HEK293 (cell line): Measurements from ENCODE around the gene HYAL4.

Experiments used
- CTCF ChIA-PET: fragments of 350-600 bp; formaldehyde crosslinking; extraction: SDS; loops from one replicate; lab custom pipeline; 2021; ENCODE audit warnings: antibody characterized with exemption; lab: Yijun Ruan, JAX
- POLR2A ChIA-PET: fragments of 300-600 bp; formaldehyde crosslinking; extraction: SDS; loops from one replicate; lab custom pipeline; 2020; ENCODE audit warnings: antibody characterized with exemption, inconsistent platforms; lab: Yijun Ruan, JAX
- H3K27ac ChIP-seq: fragments of 200-500 bp; sonication (Bioruptor generic); 2 replicates; pipeline ENCODE4 v1.5.1; 2014; ENCODE audit warnings: low read depth, low read length, control low read depth, inconsistent platforms; ENCODE audit errors: extremely low read depth
- H3K36me3 ChIP-seq, 2 experiments: fragments of 200-500 bp in 1 of 2; sonication (Bioruptor generic) in 1 of 2; 1 replicate in 1 of 2; 2 replicates in 1 of 2; pipeline ENCODE4 v1.5.1; 2014 to 2017; ENCODE audit warnings: inconsistent platforms in 2 of 2, low read length in 2 of 2; ENCODE audit not compliant: control insufficient read depth in 2 of 2, insufficient read depth in 1 of 2
- H3K4me1 ChIP-seq: fragments of 200-500 bp; sonication (Bioruptor generic); 2 replicates; pipeline ENCODE4 v1.5.1; 2014; ENCODE audit warnings: mild to moderate bottlenecking, low read length, inconsistent platforms; ENCODE audit not compliant: control insufficient read depth, insufficient read depth
- H3K4me3 ChIP-seq: 2 replicates; pipeline ENCODE4 v1.5.1; 2011; ENCODE audit warnings: low read depth, mild to moderate bottlenecking, control low read depth, low read length, moderate library complexity
- H3K9me3 ChIP-seq: fragments of 200-500 bp; sonication (Bioruptor generic); 2 replicates; pipeline ENCODE4 v1.5.1; 2014; ENCODE audit warnings: low read depth, low read length, inconsistent platforms; ENCODE audit not compliant: control insufficient read depth, insufficient read depth
- BCL6B ChIP-seq: fragments of 450-650 bp; formaldehyde crosslinking; IDR thresholded peaks from 2 replicates; pipeline ENCODE4 v1.5.1; 2017; ENCODE audit warnings: missing biosample characterization, missing genetic modification characterization
- HIC1 ChIP-seq: fragments of 450-650 bp; formaldehyde crosslinking; IDR thresholded peaks from 2 replicates; pipeline ENCODE4 v1.5.1; 2016; ENCODE audit warnings: missing biosample characterization, missing genetic modification characterization
- SP3 ChIP-seq: fragments of 450-650 bp; formaldehyde crosslinking; IDR thresholded peaks from 2 replicates; pipeline ENCODE4 v1.5.1; 2016; ENCODE audit warnings: missing biosample characterization, missing genetic modification characterization
- ZNF133 ChIP-seq: fragments of 450-650 bp; formaldehyde crosslinking; IDR thresholded peaks from 2 replicates; pipeline ENCODE4 v1.5.1; 2016; ENCODE audit warnings: missing biosample characterization, missing genetic modification characterization
- ZNF146 ChIP-seq: fragments of 450-650 bp; formaldehyde crosslinking; IDR thresholded peaks from 2 replicates; pipeline ENCODE4 v1.5.1; 2016; ENCODE audit warnings: missing biosample characterization, missing genetic modification characterization
- ZNF174 ChIP-seq: fragments of 450-650 bp; formaldehyde crosslinking; IDR thresholded peaks from 2 replicates; pipeline ENCODE4 v1.5.0; 2017; ENCODE audit warnings: missing biosample characterization, mild to moderate bottlenecking, missing genetic modification characterization
- ZNF18 ChIP-seq: fragments of 450-650 bp; formaldehyde crosslinking; IDR thresholded peaks from 2 replicates; pipeline ENCODE4 v1.5.1; 2016; ENCODE audit warnings: missing biosample characterization, missing genetic modification characterization
- ZNF548 ChIP-seq: fragments of 450-650 bp; formaldehyde crosslinking; IDR thresholded peaks from 2 replicates; pipeline ENCODE4 v1.5.1; 2016; ENCODE audit warnings: missing biosample characterization, missing genetic modification characterization
- ZNF596 ChIP-seq: fragments of 450-650 bp; IDR thresholded peaks from 2 replicates; pipeline ENCODE4 v1.5.0; 2018; ENCODE audit warnings: missing biosample characterization, mild to moderate bottlenecking, missing genetic modification characterization, moderate library complexity
- ZNF623 ChIP-seq: fragments of 450-650 bp; formaldehyde crosslinking; IDR thresholded peaks from 2 replicates; pipeline ENCODE4 v1.5.1; 2016; ENCODE audit warnings: missing biosample characterization, missing genetic modification characterization
- ZNF626 ChIP-seq: fragments of 450-650 bp; sonication (Bioruptor Pico); formaldehyde crosslinking; IDR thresholded peaks from 2 replicates; pipeline ENCODE4 v1.5.1; 2018; ENCODE audit warnings: missing biosample characterization, missing genetic modification characterization, inconsistent platforms
- TF ChIP-seq, protein P1 (sequence below): fragments of 450-650 bp; formaldehyde crosslinking; IDR thresholded peaks from 2 replicates; pipeline ENCODE4 v1.5.1; 2016; ENCODE audit warnings: missing biosample characterization, missing genetic modification characterization

The HYAL4 gene

DNA sequence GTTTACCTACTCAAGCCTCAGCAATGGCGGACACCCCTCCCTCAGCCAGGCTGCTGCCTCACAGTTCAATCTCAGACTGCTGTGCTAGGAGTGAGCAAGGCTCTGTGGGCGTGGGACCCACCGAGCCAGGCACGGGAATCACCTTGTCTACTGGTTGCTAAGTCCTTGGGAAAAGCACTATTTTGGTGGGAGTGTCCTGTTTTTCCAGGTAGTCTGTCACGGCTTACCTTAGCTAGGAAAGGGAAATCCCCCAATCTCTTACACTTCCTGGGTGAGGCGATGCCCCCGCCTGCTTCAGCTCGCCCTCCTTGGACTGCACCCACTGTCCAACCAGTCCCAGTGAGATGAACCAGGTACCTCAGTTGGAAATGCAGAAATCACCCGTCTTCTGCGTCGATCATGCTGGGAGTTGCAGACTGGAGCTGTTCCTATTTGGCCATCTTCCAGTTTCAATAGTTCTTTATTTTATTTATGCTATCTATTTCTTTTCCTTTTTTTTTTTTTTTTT lies at the start of gene HYAL4:
Gene HYAL4 (plus strand): TSS at position 458 of the 508 bp plus-strand sequence. CDS start 23,105 bp downstream, outside the sequence.
- no peaks in the 10 kb centered on the region for H3K4me1 ChIP-seq
- ChIA-PET CTCF (interaction anchor here (0.6 to 0.7 kb wide), 2 partner anchors 21 to 327 kb away, joined by 3 to 4 read pairs; no protein-coding TSS in a partner anchor), POLR2A (no interaction called here)
- H3K36me3 ChIP-seq: no peaks in the 10 kb centered on the region
- H3K27ac ChIP-seq: no peak within 1 kb of the TSS
- no peak within 1 kb of the TSS for H3K4me3 ChIP-seq
- TF ChIP-seq ZNF596 (tag by site-specific recombination): no peak
- TF ChIP-seq ZNF548: no peak
- TF ChIP-seq BCL6B (tag by site-specific recombination): no peak
- TF ChIP-seq ZNF133 (tag by site-specific recombination): no peak
- H3K9me3 ChIP-seq: no peaks in the 10 kb centered on the region

DNA sequence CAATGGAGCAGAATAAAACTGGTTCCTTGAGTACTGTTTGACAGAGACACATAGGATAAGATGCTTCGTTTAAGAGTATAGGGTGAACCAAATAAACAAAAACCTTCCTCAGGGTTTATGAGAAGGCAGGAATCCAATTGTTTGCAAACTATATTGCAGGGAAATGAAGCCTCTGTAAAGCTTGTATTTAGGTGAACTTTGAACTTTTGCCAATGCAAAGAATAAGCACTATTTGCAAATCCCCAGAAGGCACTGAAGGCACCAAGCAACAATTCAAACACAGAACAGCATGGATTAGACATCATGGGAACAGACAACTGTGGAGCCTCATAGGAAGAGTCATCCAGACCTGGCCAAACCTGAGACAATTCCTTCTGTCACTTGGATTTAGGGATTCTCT lies 49.1 kb upstream of the HYAL4 start:
- Histone ChIP-seq H3K4me1 (peaks cover 13% of the 10 kb centered on the region; the same call in 1 of the 2 replicates), H3K36me3 (no peaks in the 10 kb centered on the region), H3K9me3 (no peaks in the 10 kb centered on the region), H3K4me3 (no peak overlapping the region), H3K27ac (no peak overlapping the region)
- POLR2A ChIA-PET: no interaction called here
- TF ChIP-seq ZNF18 (tag by site-specific recombination) (no peak), SP3 (tag by site-specific recombination) (no peak), ZNF626 (no peak), HIC1 (tag by site-specific recombination) (no peak), ZNF174 (tag by site-specific recombination) (no peak)
- TF ChIP-seq, protein P1, sequence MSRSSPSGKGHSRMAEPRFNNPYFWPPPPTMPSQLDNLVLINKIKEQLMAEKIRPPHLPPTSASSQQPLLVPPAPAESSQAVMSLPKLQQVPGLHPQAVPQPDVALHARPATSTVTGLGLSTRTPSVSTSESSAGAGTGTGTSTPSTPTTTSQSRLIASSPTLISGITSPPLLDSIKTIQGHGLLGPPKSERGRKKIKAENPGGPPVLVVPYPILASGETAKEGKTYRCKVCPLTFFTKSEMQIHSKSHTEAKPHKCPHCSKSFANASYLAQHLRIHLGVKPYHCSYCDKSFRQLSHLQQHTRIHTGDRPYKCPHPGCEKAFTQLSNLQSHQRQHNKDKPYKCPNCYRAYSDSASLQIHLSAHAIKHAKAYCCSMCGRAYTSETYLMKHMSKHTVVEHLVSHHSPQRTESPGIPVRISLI: no peak
- CTCF ChIA-PET: interaction anchor here (4.3 to 5.3 kb wide), 2 partner anchors 69 to 76 kb away, joined by 73 to 74 read pairs; no protein-coding TSS in a partner anchor

DNA sequence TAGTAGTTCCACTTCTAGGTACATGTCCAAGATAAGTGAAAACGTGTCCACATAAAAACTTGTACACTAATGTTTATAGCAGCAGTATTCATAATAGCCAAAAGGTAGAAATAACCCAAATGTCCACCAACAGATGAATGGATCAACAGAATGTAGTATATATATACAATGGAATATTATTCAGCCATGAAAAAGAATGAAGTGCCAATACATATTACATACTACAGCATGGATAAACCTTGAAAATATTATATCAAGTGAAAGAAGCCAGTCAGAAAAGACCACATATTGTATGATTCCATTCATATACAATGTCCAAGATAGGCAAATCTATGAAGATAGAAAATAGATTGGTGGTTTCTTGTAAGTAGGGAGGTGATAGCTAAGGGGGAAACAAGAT lies 48.4 kb upstream of the HYAL4 start:
- Histone ChIP-seq H3K9me3 (no peaks in the 10 kb centered on the region), H3K4me3 (no peak overlapping the region), H3K4me1 (peaks cover 13% of the 10 kb centered on the region; the same call in 1 of the 2 replicates), H3K36me3 (no peaks in the 10 kb centered on the region), H3K27ac (no peak overlapping the region)
- CTCF ChIA-PET: interaction anchor here (0.6 to 5.3 kb wide), 7 partner anchors 8 to 114 kb away, joined by 3 to 74 read pairs (median 10); no protein-coding TSS in a partner anchor
- POLR2A ChIA-PET: no interaction called here
- TF ChIP-seq ZNF146 (tag by site-specific recombination): peak; percentile 89
- no peak for TF ChIP-seq ZNF623
